Right hindlimb (tissue), 1 donor: Measurements from ENCODE around the gene NOP53.
"Not testable (repeated sequence)": the region's sequence is repeated elsewhere in the genome, so short reads cannot be mapped to it uniquely, and the experiment has no call there.

Source experiments
- DNase-seq: peaks from one replicate; pipeline ENCODE4 v3.0.0-alpha.2; 2018

NOP53 gene

DNA sequence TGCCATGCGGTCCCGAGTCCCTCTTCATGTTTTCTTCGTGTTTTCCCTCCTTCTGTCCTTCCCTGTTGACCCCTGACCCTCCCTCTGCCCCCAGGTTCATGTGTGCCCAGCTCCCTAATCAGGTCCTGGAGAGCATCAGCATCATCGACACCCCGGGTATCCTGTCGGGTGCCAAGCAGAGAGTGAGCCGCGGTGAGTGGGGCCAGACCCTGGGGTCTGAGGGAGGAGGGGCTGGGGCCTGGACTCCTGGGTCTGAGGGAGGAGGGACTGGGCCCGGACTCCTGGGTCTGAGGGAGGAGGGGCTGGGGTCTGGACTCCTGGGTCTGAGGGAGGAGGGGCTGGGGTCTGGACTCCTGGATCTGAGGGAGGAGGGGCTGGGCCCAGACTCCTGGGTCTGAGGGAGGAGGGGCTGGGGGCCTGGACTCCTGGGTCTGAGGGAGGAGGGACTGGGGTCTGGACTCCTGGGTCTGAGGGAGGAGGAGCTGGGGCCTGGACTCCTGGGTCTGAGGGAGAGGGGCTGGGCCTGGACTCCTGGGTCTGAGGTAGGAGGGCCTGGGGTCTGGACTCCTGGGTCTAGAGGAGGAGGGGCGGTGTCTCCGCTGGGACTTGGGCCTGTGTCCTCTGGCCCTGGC, 26.8 kb upstream of the NOP53 start:
- DNase-seq, result peak; percentile 21

DNA sequence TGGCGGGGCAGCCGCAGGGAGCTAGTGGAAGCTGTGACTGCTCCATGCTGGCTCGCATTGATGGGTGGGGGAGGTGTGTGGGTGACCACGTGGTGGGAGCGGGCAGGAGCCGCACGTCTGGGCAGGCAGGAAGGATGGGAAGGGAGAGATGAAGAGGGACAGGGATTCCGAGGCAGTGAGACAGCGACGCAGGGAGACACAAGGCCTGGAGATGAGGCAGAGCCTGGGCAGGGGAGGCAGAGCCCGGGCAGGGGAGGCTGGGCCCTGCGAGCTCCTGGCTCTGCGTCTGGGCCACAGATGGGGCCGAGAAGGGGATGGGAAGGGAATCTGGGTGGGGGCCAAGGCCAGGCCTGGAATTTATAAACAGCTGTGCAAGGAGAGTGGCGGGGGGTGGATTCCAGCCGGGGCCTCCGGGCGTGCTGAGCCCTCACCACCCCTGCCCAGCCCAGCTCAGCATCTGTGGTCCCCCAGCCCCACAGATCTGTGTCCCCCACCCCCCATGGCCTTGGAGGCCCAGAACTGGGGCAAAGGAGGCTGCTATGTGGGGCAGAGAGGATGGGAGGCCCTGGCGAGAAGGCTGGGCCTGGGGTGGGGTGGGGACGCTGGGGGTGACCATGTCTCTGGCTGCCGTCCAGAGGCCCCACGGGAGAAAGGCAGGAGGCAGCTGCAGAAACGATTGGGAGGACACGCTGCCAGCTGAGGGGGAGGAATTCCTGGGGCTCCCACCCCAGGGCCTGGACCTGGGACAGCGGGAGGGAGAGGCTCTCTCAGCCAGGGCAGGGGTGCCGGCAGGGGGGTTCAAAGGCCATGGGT, 26.1 kb upstream of the NOP53 start:
- DNase-seq, result peak; percentile 98

DNA sequence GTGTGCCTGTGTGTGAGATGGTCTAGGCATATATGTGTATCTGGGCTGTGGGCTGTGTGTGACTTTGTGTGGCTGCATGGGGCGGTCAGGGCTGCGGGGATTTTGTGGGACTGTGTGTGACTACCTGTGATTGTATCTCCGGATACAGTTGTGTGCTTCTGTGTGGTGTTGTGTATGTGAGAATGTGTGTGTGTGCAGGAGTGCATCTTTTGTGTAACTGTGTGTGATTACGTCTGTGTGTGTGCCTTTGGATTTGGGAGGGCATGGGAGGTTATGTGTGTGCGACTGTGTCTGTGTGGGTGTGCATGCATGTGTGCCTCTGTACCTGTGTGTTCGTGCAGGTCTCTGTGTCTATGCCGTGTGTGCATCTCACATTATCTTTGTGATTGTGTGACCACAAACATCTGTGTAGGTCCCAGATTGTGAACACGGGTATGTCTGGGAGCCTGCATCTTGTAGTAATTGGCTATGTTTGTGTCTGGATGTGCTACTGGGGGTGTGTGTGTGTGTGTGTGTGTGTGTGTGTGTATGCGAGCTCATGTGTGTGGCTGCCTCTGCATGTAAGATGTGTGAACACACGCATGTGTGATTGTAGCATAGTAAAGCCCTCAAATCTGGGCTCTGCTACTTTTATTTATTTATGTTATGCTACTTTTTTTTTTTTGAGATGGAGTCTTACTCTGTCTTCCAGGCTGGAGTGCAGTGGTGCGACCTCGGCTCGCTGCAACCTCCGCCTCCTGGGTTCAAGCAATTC, 24.5 kb upstream of the NOP53 start:
- DNase-seq, result no peak

DNA sequence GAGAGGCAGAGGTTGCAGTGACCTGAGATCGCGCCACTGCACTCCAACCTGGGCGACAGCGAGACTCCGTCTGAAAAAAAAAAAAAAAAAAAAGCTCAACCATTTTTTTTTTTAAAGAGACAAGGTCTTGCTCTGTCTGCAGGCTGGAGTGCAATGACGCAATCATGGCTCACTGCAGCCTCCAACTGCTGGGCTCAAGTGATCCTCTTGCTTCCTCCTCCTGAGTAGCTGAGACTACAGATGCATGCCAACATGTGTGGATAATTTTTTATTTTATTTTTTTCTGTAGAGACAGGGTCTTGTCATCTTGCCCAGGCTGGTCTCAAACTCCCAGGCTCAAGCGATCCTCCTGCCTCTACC, 21.8 kb upstream of the NOP53 start:
- DNase-seq, result peak; percentile 75

DNA sequence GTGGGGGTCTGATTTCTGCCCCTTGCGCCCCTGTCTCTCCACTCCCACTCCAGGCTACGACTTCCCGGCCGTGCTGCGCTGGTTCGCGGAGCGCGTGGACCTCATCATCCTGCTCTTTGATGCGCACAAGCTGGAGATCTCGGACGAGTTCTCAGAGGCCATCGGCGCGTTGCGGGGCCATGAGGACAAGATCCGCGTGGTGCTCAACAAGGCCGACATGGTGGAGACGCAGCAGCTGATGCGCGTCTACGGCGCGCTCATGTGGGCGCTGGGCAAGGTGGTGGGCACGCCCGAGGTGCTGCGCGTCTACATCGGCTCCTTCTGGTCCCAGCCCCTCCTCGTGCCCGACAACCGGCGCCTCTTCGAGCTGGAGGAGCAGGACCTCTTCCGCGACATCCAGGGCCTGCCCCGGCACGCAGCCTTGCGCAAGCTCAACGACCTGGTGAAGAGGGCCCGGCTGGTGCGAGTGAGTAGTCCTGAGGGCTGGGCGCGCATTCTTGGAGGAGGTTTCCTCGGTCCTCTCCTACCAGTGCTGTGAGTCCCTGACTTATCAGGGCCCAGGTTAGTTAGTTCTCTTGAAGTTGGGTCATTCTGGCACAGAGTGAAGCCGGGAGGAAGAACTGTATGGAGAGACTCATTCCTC, 19.5 kb upstream of the NOP53 start:
- no peak for DNase-seq

DNA sequence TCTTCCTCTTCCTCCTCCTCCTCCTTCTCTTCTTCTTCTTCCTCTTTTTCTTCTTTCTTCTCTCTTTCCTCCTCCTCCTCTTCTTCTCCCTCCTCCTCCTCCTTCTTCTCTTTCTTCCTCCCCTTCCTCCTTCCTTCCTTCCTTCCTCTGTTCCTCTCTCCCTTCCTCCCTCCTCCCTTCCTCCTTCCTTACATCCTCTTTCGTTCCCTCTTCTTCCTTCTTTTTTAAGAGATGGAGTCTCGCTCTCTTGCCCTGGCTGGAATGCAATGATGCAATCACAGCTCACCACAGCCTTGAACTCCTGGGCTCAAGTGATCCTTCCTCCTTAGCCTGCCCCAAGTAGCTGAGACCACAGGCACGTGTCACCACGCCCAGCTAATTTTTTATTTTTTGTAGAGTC, 18.9 kb upstream of the NOP53 start:
- no peak for DNase-seq

DNA sequence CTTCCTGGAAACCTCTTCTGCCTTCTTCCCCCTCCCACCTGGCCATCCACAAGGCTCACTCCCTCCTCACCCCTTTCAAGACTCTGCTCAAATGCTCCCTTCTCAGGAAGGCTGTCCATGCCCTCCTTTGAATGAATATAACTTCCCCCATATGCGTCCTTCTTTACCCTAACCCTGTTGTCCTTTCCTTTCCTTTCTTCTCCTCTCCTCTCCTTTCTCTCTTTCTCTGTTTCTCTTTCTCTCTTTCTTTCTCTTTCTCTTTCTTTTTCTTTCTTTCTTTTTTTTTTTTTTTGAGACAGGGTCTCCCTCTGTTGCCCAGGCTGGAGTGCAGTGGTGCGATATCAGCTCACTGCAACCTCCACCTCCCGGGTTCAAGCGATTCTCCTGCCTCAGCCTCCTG, 17.1 kb upstream of the NOP53 start:
- not testable (repeated sequence) for DNase-seq

DNA sequence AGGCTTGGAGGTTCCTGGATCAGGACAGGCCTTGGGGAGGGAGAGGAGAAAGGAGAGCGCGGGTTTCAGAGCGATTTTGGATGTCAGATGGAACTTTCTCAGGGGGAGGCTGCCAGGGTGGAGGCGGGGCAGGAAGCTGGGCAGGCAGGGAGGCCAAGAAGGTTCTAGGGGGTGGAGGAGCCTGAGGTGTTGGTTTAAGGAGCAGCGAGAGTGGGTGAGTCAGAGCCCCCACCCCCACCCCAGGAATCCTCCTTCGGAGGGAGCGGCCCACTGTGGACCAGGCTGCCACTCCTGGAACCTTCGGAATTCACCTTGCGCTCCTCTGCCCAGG, 15.9 kb upstream of the NOP53 start:
- DNase-seq, result peak; percentile 84

DNA sequence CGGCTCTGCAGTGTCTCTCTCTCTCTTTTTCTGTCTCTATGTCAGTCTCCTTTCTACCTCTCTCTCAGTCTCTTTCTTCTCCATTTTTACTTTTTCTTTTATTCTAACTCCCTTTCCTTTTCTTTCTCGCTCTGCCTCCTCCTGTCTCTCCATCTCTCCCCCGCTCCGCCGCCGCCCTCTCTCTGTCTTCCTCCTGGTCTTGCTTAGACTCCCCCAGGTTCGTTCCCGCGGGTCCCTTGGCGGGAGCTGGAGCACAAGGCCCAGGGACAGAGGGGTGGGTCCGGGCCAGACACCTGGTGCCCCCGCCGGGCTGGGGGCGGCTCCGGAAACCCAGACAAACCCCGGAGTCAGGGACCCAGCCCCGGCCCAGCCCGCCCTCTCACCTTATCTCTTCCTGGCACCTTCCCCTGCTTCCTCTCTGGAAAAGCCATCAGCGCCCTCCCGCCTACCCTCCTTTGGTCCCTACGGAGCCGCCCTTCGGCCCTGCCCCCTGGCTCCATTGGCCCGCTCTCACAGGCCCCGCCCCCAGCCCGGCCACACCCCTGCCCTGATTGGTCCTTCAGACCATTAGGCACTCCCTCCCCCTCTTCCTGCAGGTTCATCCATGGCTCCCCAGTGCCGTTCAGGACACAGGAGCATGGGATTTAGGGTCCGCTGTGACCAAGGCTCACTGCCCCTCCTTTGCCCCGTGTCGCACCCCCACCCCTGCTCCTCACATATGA, 15.4 kb upstream of the NOP53 start:
- peak; percentile 55 for DNase-seq

DNA sequence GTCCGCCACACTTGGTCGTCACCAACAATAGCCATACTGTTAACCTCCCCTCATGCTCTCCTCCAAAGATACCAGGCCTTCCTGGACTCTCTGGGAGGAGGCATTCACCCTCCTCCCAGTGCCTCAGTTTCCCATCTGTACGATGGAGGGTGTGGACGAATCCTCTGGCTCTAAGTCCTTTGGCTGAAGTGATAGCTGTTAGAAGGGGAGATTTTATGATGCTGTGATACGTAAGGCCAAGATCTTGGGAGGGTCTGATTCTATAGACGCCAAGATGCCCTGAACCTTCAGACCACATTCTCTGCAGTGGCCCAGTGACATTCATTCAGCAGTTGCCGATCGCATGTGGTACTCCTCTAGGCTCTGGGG, 14.8 kb upstream of the NOP53 start:
- no peak for DNase-seq

DNA sequence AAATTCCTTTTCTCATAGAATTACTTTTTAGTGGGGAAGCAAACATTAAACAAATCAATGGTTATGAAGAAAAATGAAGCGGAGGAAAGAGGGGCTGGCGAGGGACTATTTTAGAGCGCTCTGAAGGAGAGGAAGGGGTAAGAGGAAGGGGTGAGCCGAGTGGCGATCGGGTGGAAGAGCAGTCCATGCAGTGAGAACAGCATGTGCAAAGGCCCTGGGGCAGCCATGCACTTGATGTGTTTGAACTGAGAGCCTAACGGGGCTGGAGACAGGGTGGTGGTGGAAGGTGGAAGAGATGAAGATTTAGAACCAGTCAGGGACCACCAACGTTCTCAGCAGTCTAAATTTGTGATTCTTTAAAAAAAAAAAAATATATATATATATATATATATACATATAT, 14.4 kb upstream of the NOP53 start:
- DNase-seq, result no peak

DNA sequence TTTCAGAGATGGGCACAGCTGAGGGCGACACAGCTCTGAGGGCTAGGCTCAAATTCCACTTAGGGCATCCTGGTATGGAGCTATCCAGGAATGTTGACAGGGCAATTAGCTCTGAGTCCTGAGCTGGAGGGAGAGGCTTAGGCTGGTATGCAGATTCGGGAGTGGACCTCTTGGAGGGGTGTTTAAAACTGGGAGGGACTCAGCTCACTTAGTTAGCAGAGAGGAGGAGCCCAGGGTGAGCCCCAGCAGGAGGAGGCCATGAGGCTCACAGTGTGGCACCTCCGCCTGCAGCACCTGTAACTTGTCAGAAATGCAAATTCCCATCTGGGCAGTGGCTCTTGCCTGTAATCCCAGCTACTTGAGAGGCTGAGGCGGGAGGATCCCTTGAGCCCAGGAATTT, 10.2 kb upstream of the NOP53 start:
- DNase-seq, result no peak

DNA sequence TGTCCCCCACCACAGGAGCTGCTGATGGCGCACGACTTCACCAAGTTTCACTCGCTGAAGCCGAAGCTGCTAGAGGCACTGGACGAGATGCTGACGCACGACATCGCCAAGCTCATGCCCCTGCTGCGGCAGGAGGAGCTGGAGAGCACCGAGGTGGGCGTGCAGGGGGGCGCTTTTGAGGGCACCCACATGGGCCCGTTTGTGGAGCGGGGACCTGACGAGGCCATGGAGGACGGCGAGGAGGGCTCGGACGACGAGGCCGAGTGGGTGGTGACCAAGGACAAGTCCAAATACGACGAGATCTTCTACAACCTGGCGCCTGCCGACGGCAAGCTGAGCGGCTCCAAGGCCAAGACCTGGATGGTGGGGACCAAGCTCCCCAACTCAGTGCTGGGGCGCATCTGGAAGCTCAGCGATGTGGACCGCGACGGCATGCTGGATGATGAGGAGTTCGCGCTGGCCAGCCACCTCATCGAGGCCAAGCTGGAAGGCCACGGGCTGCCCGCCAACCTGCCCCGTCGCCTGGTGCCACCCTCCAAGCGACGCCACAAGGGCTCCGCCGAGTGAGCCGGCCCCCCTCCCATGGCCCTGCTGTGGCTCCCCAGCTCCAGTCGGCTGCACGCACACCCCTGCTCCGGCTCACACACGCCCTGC, 4.4 kb upstream of the NOP53 start:
- no peak for DNase-seq

DNA sequence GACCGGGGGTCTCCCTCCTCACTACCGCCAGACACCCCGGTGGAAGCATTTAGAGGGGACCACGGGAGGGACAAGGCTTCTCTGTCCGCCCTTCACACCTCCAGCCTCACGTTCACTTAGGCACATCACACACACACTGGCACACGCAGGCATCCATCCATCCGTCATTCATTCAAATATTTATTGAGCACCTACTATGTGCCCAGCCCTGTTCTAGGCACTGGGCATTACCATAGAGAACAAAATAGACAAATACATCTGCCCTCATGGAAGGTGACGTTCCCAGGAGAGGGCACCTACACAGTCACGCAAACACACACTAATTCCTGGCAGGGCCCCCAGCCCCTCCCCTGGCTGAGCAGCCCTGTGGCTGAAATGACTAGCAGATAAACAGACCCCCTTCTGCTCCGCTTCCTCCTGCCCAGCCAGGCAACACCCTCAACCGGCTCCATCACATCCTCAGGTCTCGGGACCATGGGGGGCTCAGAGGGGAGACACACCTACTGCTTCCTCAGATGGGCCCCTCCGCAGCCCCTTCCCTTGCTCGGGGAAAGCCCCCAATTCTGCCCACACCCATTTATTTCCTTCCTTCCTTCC, 3.7 kb upstream of the NOP53 start:
- DNase-seq, result no peak

DNA sequence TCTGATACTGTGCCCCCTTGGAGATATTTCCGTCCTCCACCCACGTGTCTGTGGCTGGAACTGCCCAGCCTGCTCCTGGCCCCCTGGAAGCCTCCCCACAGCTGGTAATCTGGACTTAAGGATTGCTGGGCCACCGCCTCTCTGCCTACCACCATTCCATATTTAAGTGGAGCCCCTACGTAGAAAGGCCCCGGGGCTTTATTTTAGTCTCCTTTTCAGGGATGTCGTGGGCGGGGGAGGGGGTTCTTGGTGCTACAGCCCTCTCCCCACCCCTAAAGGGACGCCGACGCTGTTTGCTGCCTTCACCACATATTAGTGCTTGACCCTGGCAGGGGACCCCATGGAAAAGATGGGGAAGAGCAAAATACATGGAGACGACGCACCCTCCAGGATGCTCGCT, 2.7 kb upstream of the NOP53 start:
- DNase-seq, result peak; percentile 63

DNA sequence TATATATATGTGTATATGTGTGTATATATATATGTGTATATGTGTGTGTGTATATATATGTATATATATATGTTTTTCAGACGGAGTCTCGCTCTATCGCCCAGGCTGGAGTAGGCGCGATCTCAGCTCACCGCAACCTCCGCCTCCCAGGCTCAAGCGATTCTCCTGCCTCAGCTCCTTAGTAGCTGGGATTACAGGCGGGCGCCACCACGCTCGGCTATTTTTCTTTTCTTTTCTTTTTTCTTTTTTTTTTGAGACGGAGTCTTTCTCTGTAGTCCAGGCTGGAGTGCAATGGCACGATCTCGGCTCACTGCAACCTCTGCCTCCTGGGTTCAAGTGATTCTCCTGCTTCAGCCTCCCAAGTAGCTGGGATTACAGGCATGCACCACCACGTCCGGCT, 783 bp downstream of the NOP53 start:
- not testable (repeated sequence) for DNase-seq

DNA sequence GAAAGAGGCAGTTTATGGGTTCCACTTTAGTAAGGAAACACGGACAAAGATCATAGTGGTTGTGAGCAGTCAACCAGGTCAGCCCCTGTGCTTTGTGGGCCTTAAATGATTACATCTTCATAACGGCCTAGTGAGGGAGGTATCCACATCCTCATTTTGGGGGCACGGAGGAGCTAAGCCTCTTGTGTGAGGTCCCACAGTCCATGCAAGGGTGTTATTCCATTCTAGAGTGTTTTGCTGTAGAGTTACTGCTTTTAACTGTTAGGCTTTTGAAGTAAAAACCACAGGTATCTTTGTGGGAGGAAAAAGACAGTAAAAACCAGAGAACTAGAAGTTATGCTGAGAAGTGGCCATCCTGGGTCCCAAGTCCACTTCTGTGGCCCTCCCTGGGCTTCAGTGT, 4.0 kb downstream of the NOP53 start:
- no peak for DNase-seq

DNA sequence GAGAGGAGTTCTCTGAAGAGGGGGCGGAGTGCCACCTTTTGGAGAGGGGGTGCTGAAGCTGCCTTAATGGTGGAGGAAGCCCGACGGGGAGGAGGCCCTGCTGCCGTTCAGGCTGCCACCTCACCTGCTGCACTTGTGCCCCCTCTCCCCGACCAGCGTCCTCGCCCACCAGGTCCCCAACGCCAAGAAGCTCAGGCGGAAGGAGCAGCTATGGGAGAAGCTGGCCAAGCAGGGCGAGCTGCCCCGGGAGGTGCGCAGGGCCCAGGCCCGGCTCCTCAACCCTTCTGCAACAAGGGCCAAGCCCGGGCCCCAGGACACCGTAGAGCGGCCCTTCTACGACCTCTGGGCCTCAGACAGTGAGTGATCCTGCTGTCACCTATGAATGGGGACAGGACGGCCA, 5.4 kb downstream of the NOP53 start:
- no peak for DNase-seq

DNA sequence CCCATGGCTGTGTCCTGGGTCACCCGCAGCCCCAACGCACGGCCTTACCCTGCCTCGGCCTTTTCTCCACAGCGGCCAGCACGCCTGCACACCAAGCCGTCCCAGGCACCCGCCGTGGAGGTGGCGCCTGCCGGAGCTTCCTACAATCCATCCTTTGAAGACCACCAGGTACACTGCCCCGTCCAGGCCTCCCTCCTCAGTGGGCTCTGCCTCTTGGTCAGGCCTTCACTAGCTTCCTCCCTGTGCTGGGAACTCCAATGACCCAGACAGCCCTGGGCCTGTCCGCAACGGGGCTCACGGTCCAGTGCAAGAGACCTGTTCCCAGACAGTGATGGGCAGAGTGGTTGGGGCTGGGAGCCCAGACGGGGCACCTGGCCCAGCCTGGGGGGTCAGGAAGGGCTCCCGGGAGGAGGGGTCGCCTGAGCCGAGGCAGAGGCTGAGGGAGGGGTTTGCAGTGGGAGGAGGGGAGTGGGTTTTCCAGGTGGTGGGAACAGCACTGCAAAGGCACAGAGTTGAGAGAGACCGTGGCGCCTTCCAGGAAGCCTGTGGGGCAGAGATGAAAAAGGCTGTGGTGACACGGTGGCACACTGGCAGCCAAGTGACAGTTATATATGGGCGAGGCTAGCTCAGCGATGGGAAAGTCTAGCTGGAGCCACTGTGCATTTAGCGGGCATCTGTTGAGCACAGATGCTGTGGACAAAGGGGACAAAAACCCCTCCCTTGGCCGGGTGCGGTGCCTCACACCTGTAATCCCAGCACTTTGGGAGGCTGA, 7.3 kb downstream of the NOP53 start:
- no peak for DNase-seq

DNA sequence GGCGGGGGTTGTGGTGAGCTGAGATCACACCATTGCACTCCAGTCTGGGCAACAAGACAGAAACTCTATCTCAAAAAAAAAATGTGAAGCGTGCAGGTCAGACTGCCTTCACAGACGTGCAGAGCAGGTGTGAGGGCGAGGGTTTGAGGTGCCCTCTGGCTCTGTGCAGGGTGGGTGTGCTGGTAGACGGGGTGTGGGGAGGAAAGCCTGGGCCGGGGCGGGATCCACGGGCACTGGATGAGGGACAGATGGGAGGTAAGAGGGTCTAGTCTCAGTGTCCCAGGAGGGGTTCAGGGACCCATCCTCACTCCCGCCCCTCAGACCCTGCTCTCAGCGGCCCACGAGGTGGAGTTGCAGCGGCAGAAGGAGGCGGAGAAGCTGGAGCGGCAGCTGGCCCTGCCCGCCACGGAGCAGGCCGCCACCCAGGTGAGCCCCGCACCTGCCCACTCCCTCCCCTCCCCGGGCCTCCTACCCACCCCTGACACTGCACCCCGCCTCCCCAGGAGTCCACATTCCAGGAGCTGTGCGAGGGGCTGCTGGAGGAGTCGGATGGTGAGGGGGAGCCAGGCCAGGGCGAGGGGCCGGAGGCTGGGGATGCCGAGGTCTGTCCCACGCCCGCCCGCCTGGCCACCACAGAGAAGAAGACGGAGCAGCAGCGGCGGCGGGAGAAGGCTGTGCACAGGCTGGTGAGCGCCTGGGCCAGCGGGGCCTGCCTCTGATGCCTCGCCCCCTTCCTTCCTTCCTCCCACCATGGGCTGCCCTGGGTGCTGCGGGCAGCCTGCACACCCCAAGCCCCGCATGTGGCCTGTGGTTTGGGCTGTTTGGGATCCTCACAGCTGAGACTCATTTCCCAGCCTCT, 9.1 kb downstream of the NOP53 start:
- DNase-seq, result no peak
